ENCODE results near the gene TCAF1.

DNA sequence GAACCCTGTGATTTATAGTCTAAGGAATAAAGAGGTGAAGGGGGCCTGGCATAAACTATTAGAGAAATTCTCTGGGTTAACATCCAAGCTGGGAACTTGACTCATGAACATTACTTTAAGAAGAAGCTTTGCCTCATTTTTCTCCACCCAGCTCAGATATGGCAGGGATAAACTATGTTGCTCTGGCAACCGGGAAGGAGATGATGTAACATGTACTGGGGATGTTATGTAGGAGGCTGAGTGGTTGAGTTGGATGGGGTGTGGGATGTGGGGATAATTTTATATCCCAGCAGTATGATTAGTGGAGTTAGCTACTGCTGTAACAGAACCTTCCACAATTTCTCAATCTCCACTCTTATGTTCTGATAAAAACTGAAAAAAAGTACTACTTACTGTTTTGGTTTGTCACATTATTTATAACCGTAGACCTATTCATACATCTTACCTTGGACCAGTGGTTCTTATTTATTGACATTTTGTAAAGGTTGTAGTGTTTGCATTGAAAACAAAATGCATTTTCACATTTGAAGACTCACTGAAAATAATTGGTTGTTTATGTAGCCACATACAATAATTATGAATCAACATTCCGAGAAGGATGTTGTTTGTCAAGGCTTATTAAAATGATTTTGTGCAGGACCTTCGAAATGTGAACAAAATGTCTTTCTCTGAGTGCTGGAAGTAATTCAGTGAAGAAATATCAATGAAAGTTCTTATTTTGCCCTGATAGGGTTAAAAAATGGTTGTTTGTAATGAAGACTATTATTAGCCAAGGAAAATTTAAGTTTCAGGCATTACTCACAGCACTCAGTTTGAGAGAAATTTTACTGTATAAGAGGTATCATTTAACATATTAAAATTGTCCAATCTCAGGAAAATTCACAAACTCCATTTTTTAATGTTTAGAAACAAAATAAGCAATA lies 34.4 kb upstream of the TCAF1 start:
- TF ChIP-seq FOXM1 (IDR thresholded peaks at IDR 0.05; ENCODE audit: borderline replicate concordance) (no peak), SP1 (IDR thresholded peaks at IDR 0.05) (no peak), ZNF384 (IDR thresholded peaks at IDR 0.05) (no peak), ARNT (IDR thresholded peaks at IDR 0.05) (no peak), SUZ12 (IDR thresholded peaks at IDR 0.05) (no peak), BHLHE40 (IDR thresholded peaks at IDR 0.05; ENCODE audit: borderline replicate concordance) (no peak), FOXA1 (IDR thresholded peaks at IDR 0.05) (no peak), ELF4 (IDR thresholded peaks at IDR 0.05) (no peak), HDGF (IDR thresholded peaks at IDR 0.05; ENCODE audit: borderline replicate concordance) (no peak), FOXK2 (IDR thresholded peaks at IDR 0.05) (no peak), NFRKB (IDR thresholded peaks at IDR 0.05) (no peak), CTBP1 (IDR thresholded peaks at IDR 0.05; ENCODE audit: borderline replicate concordance) (no peak)
- TF ChIP-seq, protein P1, sequence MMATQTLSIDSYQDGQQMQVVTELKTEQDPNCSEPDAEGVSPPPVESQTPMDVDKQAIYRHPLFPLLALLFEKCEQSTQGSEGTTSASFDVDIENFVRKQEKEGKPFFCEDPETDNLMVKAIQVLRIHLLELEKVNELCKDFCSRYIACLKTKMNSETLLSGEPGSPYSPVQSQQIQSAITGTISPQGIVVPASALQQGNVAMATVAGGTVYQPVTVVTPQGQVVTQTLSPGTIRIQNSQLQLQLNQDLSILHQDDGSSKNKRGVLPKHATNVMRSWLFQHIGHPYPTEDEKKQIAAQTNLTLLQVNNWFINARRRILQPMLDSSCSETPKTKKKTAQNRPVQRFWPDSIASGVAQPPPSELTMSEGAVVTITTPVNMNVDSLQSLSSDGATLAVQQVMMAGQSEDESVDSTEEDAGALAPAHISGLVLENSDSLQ (IDR thresholded peaks at IDR 0.05): no peak
